ENCODE results near the gene MGME1.
A peak's percentile ranks its signal among the peaks of the same experiment; 100 is the strongest.

Gene MGME1

GRCh38 chr20:17961587-17961940 lies 7.3 kb upstream of the MGME1 start:
- no peak for DNase-seq

- no peak for DNase-seq
Measured at GRCh38 chr20:17963114-17963897, 5.5 kb upstream of the MGME1 start.

- no peak for DNase-seq
Measured at GRCh38 chr20:17964073-17964472, 4.7 kb upstream of the MGME1 start.

- no peak for DNase-seq
Measured at GRCh38 chr20:17964632-17965031, 4.2 kb upstream of the MGME1 start.

GRCh38 chr20:17965042-17965697 lies 3.6 kb upstream of the MGME1 start:
- DNase-seq = no peak

GRCh38 chr20:17966432-17967310 lies 2.1 kb upstream of the MGME1 start:
- DNase-seq = no peak

GRCh38 chr20:17967521-17968365 lies 1.1 kb upstream of the MGME1 start:
- DNase-seq = peak in 1 of 2 donors; percentile 56

- peak; percentile 55 to 56 for DNase-seq
Measured at GRCh38 chr20:17969278-17969883, 563 bp downstream of the MGME1 start.

GRCh38 chr20:17969884-17970409 lies 1.1 kb downstream of the MGME1 start:
- peak in 1 of 2 donors; percentile 33 for DNase-seq

- DNase-seq = no peak
Measured at GRCh38 chr20:17971300-17972013, 2.6 kb downstream of the MGME1 start.

GRCh38 chr20:17972121-17972520 lies 3.3 kb downstream of the MGME1 start:
- DNase-seq = no peak

- DNase-seq = no peak
Measured at GRCh38 chr20:17976305-17976704, 7.5 kb downstream of the MGME1 start.

GRCh38 chr20:17985388-17986018 lies 16.7 kb downstream of the MGME1 start:
- DNase-seq = no peak

- no peak for DNase-seq
Measured at GRCh38 chr20:17987988-17988387, 19.2 kb downstream of the MGME1 start.

- no peak for DNase-seq
Measured at GRCh38 chr20:17990278-17990972, 21.6 kb downstream of the MGME1 start.

GRCh38 chr20:17992224-17992637 lies 23.4 kb downstream of the MGME1 start:
- peak; percentile 39 to 42 for DNase-seq

GRCh38 chr20:17992847-17993513 lies 24.2 kb downstream of the MGME1 start:
- no peak for DNase-seq

- no peak for DNase-seq
Measured at GRCh38 chr20:17993546-17993945, 24.7 kb downstream of the MGME1 start.
